ENCODE data around the gene GOLT1B.

Gene GOLT1B

DNA sequence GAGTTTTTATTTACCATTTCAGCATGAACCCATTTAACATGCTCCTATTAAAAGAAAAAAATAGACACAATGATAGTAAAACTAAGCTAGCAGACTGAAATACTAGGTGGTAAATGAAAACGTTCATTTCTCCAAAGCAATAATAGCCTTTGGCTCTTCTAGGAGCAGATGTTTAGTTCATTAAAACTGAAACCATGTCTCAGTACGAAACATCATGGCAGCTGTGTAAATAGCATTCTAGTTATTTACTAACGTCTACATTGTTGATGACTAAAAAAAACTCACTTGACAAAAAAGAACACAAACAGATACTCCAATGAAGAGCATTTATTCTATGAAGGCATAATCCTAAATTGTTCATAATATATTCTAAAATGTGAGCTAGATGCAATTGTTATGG, 18.1 kb upstream of the GOLT1B start:
- no peak overlapping the region for H3K27ac ChIP-seq
- H3K27me3 ChIP-seq, result no peaks in the 10 kb centered on the region
- no peak overlapping the region for H3K4me3 ChIP-seq (ENCODE audit: low read depth in 1 of 2, low read length in 1 of 2)
- TF ChIP-seq, protein P1, sequence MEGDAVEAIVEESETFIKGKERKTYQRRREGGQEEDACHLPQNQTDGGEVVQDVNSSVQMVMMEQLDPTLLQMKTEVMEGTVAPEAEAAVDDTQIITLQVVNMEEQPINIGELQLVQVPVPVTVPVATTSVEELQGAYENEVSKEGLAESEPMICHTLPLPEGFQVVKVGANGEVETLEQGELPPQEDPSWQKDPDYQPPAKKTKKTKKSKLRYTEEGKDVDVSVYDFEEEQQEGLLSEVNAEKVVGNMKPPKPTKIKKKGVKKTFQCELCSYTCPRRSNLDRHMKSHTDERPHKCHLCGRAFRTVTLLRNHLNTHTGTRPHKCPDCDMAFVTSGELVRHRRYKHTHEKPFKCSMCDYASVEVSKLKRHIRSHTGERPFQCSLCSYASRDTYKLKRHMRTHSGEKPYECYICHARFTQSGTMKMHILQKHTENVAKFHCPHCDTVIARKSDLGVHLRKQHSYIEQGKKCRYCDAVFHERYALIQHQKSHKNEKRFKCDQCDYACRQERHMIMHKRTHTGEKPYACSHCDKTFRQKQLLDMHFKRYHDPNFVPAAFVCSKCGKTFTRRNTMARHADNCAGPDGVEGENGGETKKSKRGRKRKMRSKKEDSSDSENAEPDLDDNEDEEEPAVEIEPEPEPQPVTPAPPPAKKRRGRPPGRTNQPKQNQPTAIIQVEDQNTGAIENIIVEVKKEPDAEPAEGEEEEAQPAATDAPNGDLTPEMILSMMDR (IDR thresholded peaks at IDR 0.05), result no peak
- no peaks in the 10 kb centered on the region for H3K9me3 ChIP-seq
- H3K4me1 ChIP-seq (ENCODE audit: control insufficient read depth in 1 of 2, insufficient read depth in 1 of 2, low read depth in 1 of 2, low read length in 1 of 2), result no peaks in the 10 kb centered on the region
- peaks cover 58% of the 10 kb centered on the region for H3K36me3 ChIP-seq

DNA sequence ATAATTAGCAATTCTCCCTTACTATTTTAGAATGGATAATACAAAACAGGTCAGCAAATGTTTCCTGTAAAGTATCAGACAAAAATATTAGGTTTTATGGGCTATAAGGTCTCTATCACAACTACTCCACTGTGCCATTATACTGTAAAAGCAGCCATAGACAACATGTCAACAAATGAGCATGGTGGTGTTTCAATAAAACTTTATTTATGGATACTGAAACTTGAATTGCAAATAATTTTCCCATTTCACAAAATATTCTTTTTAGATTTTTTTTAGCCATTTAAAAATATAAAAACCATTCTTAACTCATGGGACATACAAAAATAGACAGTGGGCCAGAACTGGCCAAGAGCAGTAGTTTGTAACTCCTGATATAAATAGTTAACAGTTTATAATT, 15.6 kb upstream of the GOLT1B start:
- Histone ChIP-seq H3K9me3 (no peaks in the 10 kb centered on the region), H3K4me1 (ENCODE audit: control insufficient read depth in 1 of 2, insufficient read depth in 1 of 2, low read depth in 1 of 2, low read length in 1 of 2) (no peaks in the 10 kb centered on the region), H3K36me3 (peaks cover 63% of the 10 kb centered on the region), H3K27me3 (no peaks in the 10 kb centered on the region), H3K4me3 (ENCODE audit: low read depth in 1 of 2, low read length in 1 of 2) (no peak overlapping the region), H3K27ac (no peak overlapping the region)
- TF ChIP-seq, protein P1 (IDR thresholded peaks at IDR 0.05), result no peak

DNA sequence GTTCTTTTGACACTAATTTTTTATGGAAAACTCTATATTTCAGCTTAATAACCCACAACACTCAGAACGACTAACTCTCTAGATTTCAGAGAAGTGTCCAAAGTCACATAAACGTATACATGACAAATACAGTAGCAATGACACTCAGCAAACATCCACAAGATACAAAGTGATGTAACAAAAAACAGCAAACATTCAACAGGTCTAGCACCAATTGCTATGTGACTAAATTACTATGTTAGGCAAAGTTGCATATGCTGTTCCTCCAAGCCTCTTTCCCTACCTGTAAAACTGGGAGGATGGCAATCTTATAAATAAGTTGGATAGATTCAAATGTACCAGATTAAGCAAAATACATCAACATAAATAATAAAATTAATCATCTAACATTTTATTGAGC, 1.8 kb upstream of the GOLT1B start:
- Histone ChIP-seq H3K36me3 (peaks cover 37% of the 10 kb centered on the region), H3K4me1 (ENCODE audit: control insufficient read depth in 1 of 2, insufficient read depth in 1 of 2, low read depth in 1 of 2, low read length in 1 of 2) (peaks cover 22 to 23% of the 10 kb centered on the region in 2 experiments), H3K4me3 (ENCODE audit: low read depth in 1 of 2, low read length in 1 of 2) (no peak overlapping the region), H3K9me3 (no peaks in the 10 kb centered on the region), H3K27me3 (no peaks in the 10 kb centered on the region), H3K27ac (no peak overlapping the region)
- TF ChIP-seq, protein P1 (IDR thresholded peaks at IDR 0.05), result no peak

DNA sequence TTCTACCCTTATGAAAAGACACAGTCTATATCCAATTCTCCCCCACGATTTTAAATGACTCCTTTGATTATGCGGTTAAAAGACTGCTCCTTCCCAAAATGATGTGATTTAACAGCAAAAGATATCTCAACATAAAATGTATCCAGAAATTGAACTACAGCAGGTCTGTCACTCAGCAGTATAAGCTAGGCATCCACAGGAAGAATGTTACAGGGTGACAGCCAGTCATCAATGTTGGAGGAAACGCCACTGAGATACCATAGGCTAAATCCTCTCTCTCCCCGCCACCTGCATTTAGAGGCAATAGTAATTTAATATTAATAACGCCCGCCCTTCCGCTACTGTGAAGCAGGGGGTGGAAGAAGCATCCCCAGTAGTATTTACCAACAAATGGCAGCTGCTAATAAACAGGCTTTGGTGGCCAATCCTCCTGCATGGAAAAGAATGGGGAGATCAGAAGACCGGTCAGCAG, 767 bp upstream of the GOLT1B start:
- peak overlapping the region; percentile 87 for H3K27ac ChIP-seq
- peak overlapping the region; percentile 73 to 87 for H3K4me3 ChIP-seq (ENCODE audit: low read depth in 1 of 2, low read length in 1 of 2)
- TF ChIP-seq, protein P1 (IDR thresholded peaks at IDR 0.05), result no peak
- no peaks in the 10 kb centered on the region for H3K9me3 ChIP-seq
- peaks cover 22 to 23% of the 10 kb centered on the region in 2 experiments for H3K4me1 ChIP-seq (ENCODE audit: control insufficient read depth in 1 of 2, insufficient read depth in 1 of 2, low read depth in 1 of 2, low read length in 1 of 2)
- peaks cover 26% of the 10 kb centered on the region for H3K36me3 ChIP-seq
- H3K27me3 ChIP-seq, result no peaks in the 10 kb centered on the region

DNA sequence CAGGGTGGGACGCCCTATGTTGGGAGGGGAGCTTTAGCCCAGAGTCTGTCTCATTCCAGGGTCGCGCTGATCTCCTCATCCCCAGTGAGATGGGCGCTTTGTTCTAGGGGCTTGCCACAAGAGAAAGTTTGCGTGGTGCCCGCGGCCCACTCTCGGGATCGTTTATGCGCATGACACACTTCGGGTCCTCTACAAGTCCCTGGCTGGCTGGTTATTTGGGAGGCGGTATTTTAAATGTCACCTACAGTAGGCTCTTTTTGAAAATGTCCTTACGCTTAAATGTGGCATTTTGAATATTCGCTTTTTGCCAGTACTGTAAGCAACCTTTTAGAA, 541 bp downstream of the GOLT1B start:
- Histone ChIP-seq H3K9me3 (no peaks in the 10 kb centered on the region), H3K36me3 (peaks cover 13% of the 10 kb centered on the region), H3K27me3 (no peaks in the 10 kb centered on the region), H3K4me1 (ENCODE audit: control insufficient read depth in 1 of 2, insufficient read depth in 1 of 2, low read depth in 1 of 2, low read length in 1 of 2) (peaks cover 22 to 23% of the 10 kb centered on the region in 2 experiments), H3K4me3 (ENCODE audit: low read depth in 1 of 2, low read length in 1 of 2) (peak overlapping the region; percentile 73 to 87), H3K27ac (peak overlapping the region; percentile 87)
- TF ChIP-seq, protein P1 (IDR thresholded peaks at IDR 0.05), result no peak

DNA sequence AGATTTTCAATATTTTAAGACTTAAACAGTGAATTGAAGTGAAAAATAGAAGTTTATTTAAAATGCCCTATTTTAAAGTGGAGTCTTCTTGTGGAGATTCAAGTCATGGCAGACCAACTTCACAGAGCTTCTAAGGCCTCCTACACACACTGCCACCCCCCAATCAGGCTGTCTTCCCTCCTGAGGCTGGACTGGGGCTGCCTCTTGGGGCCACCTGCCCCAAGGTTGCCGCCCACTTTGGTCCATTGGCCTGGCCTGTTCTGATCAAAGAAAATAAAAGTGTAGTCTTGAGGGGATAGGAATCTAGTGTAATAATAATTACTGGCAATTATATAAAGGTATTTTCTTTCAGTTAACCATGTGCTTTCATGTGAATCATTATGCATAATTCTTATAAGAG, 1.3 kb downstream of the GOLT1B start:
- H3K27me3 ChIP-seq, result no peaks in the 10 kb centered on the region
- peaks cover 9% of the 10 kb centered on the region for H3K36me3 ChIP-seq
- peaks cover 22 to 23% of the 10 kb centered on the region in 2 experiments for H3K4me1 ChIP-seq (ENCODE audit: control insufficient read depth in 1 of 2, insufficient read depth in 1 of 2, low read depth in 1 of 2, low read length in 1 of 2)
- H3K4me3 ChIP-seq (ENCODE audit: low read depth in 1 of 2, low read length in 1 of 2), result no peak overlapping the region
- TF ChIP-seq, protein P1 (IDR thresholded peaks at IDR 0.05), result no peak
- H3K9me3 ChIP-seq, result no peaks in the 10 kb centered on the region
- no peak overlapping the region for H3K27ac ChIP-seq
